HG03139 (cell line): ENCODE measurements around the gene KIF15.
A peak's percentile ranks its signal among the peaks of the same experiment; 100 is the strongest.

ENCODE experiments used
- ATAC-seq: cut with Tn5 transposase; IDR thresholded peaks from one replicate; pipeline ENCODE4 v1.9.1; 2021; ENCODE audit not compliant: unreplicated experiment

The KIF15 gene, protein sequence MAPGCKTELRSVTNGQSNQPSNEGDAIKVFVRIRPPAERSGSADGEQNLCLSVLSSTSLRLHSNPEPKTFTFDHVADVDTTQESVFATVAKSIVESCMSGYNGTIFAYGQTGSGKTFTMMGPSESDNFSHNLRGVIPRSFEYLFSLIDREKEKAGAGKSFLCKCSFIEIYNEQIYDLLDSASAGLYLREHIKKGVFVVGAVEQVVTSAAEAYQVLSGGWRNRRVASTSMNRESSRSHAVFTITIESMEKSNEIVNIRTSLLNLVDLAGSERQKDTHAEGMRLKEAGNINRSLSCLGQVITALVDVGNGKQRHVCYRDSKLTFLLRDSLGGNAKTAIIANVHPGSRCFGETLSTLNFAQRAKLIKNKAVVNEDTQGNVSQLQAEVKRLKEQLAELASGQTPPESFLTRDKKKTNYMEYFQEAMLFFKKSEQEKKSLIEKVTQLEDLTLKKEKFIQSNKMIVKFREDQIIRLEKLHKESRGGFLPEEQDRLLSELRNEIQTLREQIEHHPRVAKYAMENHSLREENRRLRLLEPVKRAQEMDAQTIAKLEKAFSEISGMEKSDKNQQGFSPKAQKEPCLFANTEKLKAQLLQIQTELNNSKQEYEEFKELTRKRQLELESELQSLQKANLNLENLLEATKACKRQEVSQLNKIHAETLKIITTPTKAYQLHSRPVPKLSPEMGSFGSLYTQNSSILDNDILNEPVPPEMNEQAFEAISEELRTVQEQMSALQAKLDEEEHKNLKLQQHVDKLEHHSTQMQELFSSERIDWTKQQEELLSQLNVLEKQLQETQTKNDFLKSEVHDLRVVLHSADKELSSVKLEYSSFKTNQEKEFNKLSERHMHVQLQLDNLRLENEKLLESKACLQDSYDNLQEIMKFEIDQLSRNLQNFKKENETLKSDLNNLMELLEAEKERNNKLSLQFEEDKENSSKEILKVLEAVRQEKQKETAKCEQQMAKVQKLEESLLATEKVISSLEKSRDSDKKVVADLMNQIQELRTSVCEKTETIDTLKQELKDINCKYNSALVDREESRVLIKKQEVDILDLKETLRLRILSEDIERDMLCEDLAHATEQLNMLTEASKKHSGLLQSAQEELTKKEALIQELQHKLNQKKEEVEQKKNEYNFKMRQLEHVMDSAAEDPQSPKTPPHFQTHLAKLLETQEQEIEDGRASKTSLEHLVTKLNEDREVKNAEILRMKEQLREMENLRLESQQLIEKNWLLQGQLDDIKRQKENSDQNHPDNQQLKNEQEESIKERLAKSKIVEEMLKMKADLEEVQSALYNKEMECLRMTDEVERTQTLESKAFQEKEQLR (N-terminal part only)

DNA sequence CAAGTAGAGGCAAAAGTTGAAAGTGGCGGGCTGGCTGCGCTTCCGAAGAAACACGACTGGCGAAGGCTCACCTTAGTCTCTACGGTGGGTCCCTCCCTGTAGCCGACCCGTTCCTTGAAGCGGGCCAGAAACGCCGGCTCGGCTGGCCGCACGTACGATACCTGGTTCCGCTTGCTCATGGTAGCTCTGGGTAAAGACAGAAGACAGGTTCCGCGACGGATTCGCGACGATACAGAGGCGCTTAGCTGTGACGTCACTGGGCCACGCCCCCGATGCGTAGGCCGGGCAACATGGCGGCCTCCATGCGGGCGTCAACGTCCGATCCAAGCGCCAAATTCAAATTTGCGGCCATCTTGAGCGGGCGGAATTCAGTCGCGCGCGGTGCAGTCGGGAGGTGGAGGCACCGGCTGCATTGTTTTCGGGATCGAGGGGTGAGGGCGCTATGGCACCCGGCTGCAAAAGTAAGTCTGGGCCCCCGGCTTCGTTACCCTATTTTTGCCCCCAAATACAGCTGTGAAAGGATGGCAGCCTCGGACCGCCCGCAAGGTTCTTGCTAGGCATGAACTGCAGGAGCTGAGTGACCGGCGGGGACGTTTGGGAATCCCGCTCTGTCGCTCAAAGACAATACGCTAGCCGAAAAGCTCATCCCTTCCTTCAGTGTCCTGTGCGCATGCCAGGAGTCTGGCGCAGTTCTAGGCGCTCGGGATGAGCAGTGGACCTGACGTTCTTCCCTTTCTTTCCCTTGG, at the start of gene KIF15, which contains the start of gene KIAA1143:
Gene KIF15, plus strand, starts transcription at position 371 of the 746 bp plus-strand sequence. Its CDS starts 72 bp downstream, at position 443.
Gene KIAA1143, minus strand, starts transcription at position 196 of the 746 bp plus-strand sequence. Its CDS starts 17 bp downstream, at position 179.
- peak; percentile 85 for ATAC-seq

DNA sequence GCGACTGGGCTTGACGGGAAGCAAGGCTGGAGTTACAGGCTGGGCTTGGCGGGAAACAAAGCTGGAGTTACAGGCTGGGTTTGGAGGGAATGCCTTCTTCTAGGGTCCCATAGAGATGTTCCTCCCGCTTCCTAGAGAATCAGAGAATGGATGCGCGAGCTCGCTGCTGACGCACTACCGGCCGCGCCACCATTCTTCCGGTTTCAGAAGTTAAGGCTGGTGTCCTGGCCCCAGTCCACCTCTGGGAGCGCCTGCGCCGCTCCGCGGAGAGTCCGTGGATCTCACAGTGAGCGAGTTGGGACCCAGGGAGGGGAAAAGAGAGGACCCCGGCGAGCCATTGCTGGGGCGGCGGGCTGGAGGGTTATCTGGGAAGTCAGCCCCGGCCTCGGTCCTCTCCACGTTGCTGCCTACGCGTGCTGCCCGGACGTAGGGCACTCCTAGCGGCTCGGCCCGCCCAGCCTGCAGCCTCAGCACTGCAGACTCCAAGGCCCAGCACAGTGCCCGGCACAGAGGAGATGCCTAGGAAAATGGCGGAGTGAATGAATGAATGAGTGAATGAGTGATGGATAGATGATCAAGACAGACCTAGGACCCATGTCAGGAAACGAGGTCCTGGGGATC, 49.0 kb upstream of the KIF15 start, which contains the start of gene ZNF502:
Gene ZNF502, plus strand, starts transcription at position 206 of the 621 bp plus-strand sequence. CDS start 7,602 bp downstream, outside the sequence.
- ATAC-seq = no peak

DNA sequence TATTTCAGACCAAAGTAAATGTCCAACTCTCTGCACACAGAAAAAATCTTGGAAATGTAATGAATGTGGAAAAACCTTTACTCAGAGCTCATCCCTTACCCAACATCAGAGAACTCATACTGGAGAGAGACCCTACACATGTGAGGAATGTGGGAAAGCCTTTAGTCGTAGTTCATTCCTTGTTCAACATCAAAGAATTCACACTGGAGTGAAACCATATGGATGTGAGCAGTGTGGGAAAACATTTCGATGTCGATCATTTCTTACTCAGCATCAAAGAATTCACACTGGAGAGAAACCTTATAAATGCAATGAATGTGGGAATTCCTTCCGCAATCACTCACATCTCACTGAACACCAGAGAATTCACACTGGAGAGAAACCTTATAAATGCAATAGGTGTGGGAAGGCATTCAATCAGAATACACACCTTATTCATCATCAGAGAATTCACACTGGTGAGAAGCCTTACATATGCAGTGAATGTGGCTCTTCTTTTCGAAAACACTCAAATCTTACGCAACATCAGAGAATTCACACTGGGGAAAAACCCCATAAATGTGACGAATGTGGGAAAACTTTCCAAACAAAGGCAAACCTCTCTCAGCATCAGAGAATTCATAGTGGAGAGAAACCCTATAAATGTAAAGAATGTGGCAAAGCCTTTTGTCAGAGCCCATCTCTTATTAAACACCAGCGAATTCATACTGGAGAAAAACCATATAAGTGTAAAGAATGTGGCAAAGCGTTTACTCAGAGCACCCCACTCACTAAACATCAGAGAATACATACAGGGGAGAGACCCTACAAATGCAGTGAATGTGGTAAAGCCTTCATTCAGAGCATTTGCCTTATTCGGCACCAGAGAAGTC, 40.1 kb upstream of the KIF15 start:
- no peak for ATAC-seq

DNA sequence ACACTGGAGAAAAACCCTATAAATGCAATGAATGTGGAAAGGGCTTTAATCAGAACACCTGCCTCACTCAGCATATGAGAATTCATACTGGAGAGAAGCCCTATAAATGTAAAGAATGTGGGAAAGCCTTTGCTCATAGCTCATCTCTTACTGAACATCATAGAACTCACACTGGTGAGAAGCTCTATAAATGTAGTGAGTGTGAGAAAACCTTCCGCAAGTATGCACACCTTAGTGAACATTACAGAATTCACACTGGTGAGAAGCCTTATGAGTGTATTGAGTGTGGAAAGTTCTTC, 39.5 kb upstream of the KIF15 start:
- ATAC-seq = no peak

DNA sequence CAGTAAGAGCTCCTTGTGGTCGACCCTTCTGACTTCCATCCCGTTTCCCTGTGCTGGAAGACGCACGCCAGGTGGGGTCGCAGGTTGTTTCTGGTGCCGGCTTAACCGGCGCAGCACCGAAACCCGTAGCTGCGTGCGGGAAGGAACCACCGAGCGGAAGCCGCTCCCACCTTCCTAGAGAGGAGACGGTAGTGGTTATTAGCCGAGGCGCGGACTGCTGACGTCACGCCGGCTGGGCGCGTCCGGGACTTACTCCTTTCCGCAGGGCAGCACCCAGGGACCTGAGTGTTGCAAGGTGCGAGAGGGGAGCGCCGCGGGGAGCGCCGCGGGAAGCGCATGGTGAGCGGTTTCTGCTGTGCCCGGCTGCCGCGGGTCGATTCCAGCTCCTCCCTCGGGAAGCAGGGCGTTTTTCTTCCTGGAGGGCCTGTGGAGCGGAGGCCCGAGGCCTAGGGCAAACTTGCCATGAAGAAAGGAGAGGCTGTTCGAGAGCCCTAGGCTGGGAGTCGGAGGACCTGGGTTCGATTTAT, 32.1 kb upstream of the KIF15 start, which contains the start of gene ZNF501:
Gene ZNF501, plus strand, starts transcription at position 252 of the 527 bp plus-strand sequence. CDS start 4,787 bp downstream, outside the sequence.
- ATAC-seq = peak; percentile 96

DNA sequence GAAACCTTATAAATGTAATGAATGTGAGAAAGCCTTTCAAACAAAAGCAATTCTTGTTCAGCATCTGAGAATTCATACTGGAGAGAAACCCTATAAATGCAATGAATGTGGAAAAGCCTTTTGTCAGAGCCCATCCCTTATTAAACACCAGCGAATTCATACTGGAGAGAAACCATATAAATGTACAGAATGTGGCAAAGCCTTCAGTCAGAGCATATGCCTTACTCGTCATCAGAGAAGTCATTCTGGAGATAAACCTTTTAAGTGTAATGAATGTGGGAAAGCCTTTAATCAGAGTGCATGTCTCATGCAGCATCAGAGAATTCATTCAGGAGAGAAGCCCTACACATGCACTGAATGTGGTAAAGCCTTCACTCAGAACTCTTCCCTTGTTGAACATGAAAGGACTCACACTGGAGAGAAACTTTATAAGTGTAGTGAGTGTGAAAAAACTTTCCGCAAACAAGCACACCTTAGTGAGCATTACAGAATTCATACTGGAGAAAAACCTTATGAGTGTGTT, 26.9 kb upstream of the KIF15 start:
- no peak for ATAC-seq

DNA sequence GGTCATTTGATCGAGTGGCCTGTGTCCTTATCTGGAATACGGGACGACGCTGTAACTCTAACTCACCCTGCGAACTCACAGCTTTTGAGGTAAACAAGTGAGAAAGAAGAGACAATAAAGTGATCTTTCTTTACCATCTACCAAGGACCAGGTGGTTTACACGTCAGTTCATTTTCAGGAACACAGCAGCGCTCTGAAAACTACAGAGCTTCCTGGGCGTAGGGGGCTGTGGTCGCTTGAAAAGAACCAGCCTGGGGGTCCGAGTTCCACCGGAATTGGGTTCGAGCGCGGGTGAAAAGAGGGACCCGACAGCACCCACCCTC, 532 bp upstream of the KIF15 start:
- ATAC-seq = peak; percentile 6

DNA sequence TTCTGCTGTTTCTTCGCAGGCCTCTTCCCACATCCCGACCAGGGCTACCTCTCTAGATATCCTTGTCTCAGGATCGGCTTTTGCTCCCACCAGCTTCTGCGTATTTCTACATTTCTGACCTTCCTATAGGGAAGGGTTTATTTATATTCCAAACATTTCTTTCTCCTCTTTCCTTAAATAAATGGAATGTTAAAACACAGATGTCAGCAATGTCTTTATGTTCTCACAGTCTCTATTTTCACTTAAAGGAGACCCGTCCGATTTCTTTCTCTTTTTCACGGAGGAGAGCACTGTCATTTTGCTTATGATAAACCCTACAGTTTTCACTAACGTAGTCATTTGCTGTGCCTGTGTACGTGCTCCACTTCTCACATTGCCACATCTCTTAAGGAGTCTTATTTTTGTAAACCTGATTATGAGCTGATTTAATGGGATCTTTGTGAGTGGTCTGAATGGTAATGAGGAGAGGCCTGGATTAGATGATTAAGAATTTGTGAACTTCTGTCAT, 630 bp downstream of the KIF15 start:
- ATAC-seq = no peak

DNA sequence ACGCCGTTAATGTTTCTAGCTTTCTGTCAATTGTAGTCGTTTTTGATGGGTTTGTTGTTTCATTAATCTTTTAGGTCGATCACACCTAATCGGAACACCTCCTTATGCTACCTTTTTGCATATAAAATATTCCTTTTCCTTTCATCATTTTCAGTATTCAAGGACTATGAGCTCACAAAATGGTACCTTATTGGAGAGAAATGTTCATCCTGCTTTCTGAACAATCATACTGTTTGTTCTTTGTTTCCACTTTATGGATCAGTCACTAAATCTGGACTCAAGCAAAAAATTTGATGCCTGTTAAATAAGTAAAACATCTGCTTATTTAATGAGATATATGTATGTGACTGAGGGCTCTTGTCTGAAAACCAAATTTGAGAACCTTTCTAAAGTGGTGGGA, 1.1 kb downstream of the KIF15 start:
- ATAC-seq = no peak

DNA sequence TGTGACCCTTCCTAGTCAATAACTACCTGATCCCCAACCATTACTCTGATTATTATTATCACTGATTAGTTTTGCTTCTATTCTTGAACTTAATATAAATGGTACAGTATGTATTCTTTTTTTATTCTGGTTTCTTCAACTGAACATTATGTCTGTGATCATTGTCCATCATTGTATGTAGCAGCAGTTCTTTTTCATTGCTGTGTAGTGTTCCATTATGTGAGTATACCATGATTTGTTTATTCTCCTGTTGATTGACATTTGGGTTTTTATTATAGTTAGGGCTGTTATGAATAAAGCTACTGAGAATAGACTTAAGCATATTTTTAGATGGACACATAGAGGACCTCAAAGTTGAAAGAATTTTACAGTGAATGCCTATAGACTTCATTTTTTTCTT, 2.7 kb downstream of the KIF15 start:
- no peak for ATAC-seq

DNA sequence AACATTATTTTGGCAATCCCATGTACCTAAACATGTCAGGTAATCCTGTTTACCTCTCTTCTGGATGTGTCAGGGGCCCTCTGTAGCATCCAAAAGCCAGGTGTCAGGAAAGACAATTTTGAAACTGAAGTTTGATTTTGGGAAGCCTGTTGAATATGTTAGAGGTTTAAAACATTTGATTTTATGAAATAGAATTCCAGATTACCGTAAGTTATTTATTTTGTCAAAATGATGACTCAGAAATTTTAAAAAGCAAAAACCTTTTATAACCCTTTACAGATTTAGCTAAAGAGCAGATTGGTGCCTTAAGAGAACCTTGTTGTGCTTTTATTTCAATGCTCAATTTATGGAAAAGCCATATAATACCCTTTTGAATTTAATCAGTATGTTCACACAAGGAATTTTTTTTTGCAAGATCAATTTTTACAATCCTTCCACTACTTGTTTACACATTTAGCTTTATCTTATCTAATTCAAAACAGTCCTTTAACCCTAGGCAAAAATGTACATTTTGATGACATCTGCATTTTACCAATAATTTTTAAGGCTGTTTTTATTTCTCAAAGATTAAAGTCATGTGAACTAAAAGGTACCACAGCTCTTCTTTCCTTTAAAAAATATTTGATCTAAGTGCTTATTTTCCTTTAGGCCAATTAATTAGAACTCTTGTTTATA, 10.0 kb downstream of the KIF15 start:
- ATAC-seq = no peak

DNA sequence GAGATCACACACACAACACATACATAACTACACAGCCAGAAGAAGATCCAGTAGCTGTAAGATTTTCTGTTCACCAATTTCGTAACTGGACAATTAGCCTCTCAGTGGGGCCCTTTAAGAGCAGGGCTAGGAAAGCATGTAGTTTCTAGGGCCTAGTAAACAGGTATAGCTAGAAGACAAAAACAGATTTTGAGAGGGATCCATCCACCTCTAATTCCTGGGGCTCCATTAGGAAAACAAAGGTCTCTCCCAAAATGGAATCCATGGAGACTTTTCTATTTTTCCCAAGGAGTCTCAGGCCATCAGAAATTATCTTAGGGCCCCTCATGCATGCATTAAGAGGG, 10.5 kb downstream of the KIF15 start:
- ATAC-seq = no peak

DNA sequence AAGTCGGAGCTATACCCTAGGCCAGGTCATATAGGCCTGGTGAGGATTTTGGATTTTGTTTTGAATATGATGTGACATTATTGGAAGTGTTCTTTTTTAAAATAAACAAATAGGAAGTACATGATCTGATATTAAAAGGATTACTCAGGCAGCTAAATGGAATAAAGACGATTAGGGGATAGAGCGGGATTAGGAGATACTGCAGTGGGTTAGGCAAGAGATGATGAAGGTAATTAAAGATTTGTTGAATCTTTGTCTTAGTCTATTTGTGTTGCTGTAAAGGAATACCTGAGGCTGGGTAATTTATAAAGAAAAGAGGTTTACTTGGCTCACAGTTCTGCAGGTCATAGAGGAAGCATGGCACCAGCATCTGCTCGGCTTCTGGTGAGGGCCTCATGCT, 21.3 kb downstream of the KIF15 start:
- no peak for ATAC-seq

DNA sequence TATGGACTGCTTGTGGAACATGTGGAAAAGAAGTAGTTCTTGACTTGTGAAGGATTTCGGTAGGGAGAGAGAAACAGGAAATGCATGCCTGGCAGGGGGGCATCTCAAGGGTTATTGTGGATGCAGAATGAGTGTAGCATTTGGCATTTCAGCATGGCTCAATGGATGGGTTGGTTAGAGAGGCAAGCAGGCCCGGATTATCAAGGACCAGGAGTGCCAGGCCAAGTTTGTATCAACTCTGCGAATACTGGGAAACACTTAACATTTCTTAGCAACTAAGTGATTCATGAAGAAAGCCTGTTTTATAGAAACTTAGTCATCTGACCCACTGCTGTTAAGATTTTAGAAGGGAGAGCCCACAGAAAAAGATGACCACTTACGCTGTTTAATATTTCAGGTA, 33.6 kb downstream of the KIF15 start:
- ATAC-seq = no peak

DNA sequence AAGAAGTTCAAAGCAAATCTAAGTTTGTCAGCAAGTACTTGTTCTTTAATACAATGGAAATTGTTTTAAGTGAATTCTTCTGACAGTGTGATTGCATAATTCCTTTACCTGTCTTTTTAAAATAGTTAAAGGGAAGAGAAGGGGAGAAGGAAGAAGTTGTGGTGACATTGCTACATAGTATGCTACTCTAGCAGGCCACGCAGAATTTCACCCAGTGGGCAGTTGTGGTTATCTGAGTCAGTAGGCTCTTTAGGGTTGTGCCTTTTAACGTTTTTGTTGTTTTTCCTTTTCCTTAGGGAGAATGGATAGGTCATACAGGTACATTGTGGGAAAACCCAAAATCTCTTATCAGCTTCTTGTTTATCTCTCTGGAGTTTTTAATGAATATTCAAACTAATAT, 40.4 kb downstream of the KIF15 start:
- no peak for ATAC-seq

DNA sequence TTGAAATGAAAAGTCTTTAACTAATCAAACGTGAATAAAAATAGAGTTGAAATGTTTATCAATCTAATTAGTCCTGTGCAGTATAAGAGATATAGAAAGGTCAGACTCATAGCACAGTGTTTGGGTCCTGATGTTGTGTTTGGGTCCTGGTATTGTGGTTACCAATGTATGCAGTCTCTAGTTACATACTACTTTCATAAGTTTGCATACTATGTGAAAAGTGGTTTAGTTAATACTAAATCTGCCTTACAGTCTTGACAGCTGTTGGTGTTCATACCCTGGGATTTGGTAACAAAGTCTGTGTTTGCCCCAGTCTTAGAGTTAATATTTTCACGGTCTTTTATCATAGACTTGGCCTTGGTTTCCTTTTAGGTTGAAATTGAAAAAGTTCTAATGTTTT, 41.7 kb downstream of the KIF15 start:
- ATAC-seq = peak; percentile 89

DNA sequence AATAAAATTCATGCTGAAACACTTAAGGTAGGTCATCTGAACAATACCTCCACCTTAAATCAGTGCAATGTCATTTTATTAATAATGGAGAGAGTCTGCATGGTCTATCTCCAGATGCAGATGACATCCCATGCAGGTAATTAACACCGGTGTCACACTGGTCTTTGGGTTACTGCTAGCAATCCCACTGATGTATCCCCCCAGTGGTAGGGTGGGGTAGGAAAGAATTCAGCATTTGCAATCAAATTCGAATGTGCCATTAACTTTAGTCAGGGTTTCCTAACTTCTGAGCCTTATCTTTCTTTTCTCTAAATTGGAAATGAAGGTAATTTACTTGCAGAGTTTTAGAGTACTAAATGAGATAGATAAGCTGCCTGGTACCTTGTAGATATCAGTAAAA, 44.4 kb downstream of the KIF15 start:
- ATAC-seq = no peak

DNA sequence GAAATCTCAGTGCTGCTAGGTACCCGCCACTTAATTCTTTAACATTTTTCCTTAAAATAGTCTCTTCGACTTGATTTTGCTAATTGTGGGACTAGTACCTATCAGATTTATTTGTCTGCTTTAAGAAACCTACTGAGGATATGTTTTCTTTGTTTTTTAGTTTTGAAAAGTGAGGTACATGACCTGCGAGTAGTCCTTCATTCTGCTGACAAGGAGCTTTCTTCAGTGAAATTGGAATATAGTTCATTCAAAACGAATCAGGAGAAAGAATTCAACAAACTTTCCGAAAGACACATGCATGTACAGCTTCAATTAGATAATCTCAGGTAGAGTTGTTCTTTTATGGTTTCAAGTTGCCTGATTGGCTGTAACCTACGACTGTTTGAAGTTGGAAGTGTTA, 53.2 kb downstream of the KIF15 start:
- ATAC-seq = no peak
